HG03135 (cell line): ENCODE data around the gene NEURL3.
"Not testable (repeated sequence)": the region's sequence is repeated elsewhere in the genome, so short reads cannot be mapped to it uniquely, and the experiment has no call there.

Source experiments
- ATAC-seq: cut with Tn5 transposase; IDR thresholded peaks from one replicate; pipeline ENCODE4 v1.9.1; 2021; ENCODE audit warnings: mild to moderate bottlenecking, moderate library complexity; ENCODE audit not compliant: unreplicated experiment

NEURL3 gene, protein sequence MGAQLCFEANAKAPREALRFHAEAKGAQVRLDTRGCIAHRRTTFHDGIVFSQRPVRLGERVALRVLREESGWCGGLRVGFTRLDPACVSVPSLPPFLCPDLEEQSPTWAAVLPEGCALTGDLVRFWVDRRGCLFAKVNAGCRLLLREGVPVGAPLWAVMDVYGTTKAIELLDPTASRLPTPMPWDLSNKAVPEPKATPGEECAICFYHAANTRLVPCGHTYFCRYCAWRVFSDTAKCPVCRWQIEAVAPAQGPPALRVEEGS

DNA sequence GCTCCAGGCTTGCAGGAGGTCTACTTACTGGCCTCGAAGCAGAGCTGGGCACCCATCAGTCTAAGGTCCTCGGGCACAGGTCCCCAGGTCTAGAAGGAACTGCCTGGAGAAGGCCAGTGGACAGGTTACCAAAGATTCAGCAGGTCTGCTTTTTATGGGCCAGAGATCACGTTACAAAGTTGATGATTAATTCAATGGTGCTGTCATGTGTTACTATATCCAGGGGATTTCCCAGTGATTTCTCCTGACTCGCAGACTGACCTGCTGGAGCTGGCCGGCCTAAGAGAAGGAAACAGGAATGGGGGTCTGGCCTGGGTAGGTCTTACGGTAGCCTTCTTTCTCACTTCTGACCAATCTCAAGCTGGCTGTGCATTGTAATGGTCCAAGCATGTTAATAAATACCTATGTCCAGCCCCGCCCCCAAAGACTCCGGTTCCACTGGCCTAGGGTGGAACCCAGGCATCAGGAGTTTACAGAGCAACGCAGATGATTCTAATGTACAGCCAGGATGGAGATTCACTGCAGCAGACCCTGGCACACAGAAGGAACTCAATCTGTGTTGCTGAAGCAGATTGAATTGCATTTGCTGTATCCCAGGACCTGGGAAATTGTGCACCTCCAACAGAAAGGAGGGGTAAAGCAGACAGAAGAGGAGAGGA is at the start of gene NEURL3:
NEURL3 (minus strand) TSS at position 127 of the 659 bp plus-strand sequence; CDS start at position 56, 71 bp downstream.
- no peak for ATAC-seq

DNA sequence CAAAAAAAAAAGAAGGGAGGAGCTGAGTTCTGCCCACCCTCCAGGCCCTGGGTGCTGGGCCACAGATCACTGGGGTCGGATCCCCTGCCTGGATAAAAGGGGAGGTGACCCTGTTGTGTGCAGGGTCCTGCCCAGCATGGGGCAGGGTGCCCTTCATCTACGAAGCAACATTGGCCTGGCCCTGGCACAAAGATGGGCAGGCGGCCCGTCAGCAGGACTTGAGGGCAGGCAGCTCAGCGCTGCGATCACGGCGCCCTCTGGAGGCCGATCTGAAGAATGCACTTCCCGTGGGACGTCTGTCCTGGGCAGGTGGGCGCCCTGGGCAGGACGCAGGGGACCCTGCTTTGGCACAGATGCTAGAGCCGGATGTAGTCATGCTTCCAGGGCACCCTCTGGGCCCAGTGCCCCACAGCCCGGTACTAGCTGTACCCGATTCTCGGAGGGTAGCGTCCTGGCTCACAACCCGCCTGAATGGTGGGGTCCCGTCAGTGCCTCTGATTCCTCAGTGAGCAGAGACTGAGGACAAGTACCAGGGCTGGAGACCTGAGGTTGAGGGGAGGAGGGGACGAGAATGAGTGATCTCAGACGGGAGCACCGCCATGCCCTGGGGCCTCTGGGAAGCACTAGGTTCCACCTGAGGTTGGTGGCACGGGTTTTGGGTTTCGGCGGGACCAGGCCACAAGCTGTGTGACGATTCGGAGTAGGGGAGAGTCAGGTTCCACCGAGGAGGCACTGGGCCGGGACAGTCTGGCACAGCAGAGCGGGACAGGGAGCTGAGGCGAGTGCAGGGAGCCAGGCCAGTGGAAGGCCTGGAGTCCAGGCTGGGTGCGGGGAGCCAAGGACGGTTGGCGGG is 49.4 kb upstream of the NEURL3 start:
- ATAC-seq = no peak

DNA sequence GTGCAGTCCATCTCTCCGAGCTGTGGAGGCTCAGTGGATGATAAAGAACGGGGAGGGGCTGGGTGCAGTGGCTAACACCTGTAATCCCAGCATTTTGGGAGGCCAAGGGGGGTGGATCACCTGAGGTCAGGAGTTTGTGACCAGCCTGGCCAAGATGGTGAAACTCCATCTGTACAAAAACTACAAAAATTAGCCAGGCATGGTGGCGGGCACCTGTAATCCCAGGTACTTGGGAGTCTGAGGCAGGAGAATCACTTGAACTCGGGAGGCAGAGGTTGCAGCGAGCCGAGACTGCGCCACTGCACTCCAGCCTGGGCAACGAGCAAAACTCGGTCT is 48.8 kb upstream of the NEURL3 start:
- ATAC-seq = not testable (repeated sequence)

GRCh38 chr2:96553176-96553956 is 48.2 kb upstream of the NEURL3 start:
- no peak for ATAC-seq

- no peak for ATAC-seq
Observed at GRCh38 chr2:96552315-96553175, 47.4 kb upstream of the NEURL3 start.

GRCh38 chr2:96551605-96552314 is 46.6 kb upstream of the NEURL3 start:
- no peak for ATAC-seq

DNA sequence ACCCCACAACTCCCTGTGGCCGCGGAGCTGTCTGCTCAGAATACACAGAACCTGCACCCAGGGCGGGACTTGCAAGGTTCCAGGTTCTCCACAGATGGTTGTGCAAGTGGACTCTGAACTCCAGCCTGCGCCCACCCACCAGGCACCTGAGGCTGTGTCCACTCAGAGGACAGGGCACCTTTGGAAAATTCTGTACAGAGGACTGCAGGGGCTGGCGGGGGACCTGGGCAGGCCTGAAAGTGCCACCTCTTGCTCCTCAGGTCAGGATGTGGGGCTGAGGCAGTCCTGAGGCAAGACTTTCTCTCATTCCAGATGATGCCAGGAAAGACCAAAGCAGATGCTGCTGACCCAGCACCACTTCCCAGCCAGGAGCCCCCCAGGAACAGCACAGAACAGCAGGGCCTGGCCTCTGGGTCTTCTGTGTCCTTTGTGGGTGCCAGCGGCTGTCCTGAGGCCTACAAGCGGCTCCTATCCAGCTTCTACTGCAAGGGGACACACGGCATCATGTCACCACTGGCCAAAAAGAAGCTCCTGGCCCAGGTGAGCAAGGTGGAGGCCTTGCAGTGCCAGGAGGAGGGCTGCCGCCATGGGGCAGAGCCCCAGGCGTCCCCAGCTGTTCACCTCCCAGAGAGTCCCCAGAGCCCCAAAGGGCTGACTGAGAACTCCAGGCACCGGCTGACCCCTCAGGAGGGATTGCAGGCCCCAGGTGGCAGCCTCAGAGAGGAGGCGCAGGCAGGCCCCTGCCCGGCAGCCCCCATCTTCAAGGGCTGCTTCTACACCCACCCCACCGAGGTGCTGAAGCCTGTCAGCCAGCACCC is 45.8 kb upstream of the NEURL3 start:
- no peak for ATAC-seq

DNA sequence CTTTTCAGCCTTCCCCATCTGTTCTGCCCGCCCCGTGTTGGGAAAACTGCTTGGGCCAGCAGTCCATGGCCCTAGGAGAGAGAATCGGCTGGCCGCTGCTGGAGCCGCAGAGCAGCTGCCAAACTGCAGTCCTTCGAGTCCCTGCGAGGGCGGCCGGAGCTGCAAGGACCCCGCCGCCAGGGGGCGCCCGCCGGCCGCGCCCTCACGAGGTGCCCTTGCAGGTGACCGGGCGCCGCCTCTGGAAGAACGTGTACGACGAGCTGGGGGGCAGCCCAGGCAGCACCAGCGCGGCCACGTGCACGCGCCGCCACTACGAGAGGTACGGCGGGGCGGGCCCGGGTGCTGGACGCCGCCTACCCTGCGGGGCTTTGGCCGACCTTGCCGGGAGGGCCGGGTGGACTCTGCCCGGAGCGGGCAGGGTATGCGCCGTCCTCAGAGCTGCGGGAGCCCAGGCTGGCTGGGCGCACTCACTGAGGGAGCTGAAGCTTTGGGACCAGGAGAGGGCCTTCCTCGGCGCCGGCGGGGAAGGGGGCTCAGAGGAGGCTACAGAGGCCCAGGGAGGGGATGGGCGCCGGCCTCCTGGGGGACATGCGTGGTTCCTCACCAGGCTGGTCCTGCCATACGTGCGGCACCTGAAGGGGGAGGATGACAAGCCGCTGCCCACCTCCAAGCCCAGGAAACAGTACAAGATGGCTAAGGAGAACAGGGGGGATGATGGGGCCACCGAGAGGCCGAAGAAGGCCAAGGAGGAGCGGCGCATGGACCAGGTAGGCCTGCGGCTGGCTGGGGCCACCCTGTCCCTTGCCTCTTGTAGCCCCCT is 45.0 kb upstream of the NEURL3 start:
- no peak for ATAC-seq

DNA sequence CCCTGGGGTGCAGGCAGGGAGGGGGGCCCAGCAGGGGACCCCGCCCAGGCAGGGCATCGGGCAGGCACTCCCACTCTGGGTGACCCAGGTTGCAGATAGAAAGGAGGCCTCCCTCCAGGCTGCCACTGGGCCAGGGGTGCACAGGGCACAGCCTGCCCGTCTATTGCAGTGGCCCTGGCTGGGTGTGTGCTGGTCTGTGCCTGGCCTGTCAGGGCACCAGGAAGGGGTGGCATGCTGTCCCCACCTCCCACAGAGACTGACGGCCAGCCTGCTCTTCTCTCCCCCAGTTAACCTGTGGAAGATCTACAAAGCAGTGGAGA is 44.3 kb upstream of the NEURL3 start:
- ATAC-seq = no peak

GRCh38 chr2:96548558-96549465 is 43.7 kb upstream of the NEURL3 start:
- ATAC-seq = no peak

DNA sequence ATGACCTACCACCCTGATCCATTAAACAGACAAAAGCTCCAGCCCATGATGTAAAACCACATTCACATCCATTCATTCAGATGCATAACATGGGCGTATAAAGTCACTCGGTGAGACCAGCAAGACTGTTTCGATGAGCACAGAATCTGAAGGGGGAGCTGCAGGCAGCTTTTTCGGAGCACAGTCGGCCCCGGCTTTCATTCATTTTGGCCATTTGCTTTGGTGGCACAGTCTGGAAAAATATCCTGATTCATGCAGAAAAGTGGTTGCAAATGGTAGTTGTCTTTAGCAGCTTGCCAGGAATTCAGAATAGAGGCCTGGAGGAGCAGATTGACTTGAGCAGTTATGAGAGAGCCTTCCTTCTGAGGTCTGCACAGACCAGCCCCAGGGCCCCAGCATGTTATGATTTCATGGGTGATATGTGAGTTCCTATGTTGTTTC is 42.6 kb upstream of the NEURL3 start:
- ATAC-seq = no peak

DNA sequence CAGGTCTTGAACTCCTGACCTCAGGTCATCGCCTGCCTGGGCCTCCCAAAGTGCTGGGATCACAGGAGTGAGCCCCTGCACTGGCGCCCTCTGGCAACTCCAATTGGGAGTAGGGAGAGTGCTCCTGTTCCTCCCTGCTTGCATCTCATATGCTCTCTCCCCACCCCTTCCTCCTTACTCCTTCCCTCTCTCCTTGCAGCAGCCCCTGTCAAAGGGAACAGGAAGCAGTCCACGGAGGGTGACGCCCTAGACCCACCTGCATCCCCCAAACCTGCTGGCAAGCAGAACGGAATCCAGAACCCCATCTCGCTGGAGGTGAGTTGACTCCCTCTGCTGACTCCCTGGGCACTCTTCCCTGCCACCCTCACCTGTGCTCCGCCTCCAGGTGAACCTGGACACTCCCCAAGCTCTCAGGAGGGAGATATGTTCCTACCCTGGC is 42.1 kb upstream of the NEURL3 start:
- no peak for ATAC-seq

- no peak for ATAC-seq
Observed at GRCh38 chr2:96546797-96547196, 41.6 kb upstream of the NEURL3 start.

- no peak for ATAC-seq
Observed at GRCh38 chr2:96546321-96546720, 41.2 kb upstream of the NEURL3 start.

DNA sequence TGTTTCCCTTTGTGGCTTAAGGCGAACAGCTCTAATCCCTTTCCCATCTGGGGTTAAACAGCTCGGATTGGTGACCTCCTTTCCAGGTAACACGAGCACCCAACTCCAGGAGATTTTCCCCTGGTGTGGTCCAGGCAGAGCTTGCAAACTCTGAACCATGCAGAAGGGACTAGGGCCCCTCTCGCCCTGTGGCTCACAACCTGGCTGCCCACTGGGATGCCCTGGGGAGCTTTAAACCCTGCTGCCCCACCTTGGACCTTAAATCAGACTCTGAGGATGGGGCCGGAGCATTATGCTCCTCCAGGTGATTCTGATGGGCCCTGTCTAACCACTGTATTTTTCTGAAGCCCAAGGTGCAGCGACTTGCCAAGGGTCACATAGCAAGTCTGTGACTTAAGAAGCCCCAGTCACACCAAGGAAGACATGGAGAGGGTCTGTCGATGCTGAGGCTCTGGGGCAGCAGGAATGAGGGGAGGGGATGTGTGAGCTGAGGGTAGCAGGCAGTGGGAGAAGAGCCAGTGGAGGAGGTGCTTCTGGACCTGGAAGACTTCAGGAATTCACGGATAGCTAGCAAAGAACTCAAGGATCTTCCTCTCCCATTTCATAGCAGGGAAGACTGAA is 37.3 kb upstream of the NEURL3 start:
- no peak for ATAC-seq

- ATAC-seq = no peak
Observed at GRCh38 chr2:96541398-96542152, 36.4 kb upstream of the NEURL3 start.
